PC-9 (cell line): ENCODE measurements around the gene SMIM8.

ENCODE experiments used
- EZH2 ChIP-seq: fragments of 200-600 bp; sonication (generic); IDR thresholded peaks from 2 replicates; pipeline ENCODE4 v1.8.0; 2017; ENCODE audit warnings: antibody characterized with exemption, low read depth
- TF ChIP-seq, protein P1 (sequence below): fragments of 200-600 bp; sonication (generic); conservative IDR thresholded peaks from 2 replicates; pipeline ENCODE4 v1.6.1; 2017; ENCODE audit warnings: mixed run types, antibody characterized with exemption, mild to moderate bottlenecking, moderate library complexity

DNA sequence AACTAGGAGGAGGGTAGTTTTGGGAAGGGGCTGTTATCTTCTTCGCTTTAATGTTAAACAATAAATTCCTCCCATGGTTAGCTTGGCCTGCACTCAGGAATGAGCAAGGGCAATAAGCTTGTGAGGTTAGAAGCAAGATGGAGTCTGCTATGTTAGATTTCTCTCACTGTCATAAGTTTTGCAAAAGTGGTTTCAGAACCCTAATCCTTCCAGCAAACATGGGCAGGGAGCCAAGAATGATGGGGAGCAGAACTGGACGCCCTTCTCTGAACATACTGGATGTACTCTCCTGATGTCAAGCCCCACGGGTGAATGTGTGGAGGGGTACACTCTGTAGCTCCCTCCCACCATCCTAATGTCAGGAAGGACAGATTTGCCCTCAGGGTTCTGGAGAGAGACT, 44.5 kb downstream of the SMIM8 start:
- TF ChIP-seq, protein P1, sequence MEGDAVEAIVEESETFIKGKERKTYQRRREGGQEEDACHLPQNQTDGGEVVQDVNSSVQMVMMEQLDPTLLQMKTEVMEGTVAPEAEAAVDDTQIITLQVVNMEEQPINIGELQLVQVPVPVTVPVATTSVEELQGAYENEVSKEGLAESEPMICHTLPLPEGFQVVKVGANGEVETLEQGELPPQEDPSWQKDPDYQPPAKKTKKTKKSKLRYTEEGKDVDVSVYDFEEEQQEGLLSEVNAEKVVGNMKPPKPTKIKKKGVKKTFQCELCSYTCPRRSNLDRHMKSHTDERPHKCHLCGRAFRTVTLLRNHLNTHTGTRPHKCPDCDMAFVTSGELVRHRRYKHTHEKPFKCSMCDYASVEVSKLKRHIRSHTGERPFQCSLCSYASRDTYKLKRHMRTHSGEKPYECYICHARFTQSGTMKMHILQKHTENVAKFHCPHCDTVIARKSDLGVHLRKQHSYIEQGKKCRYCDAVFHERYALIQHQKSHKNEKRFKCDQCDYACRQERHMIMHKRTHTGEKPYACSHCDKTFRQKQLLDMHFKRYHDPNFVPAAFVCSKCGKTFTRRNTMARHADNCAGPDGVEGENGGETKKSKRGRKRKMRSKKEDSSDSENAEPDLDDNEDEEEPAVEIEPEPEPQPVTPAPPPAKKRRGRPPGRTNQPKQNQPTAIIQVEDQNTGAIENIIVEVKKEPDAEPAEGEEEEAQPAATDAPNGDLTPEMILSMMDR: no peak
- TF ChIP-seq EZH2: no peak
